ENCODE results near the gene RAD51B. TPM values are rescaled to one million over a fixed set of nuclear protein-coding genes. Genes with fewer than 3 reads are reported as not detected.

Gene RAD51B
- total RNA-seq, 1 experiment from 2014 or later, result 16.7 TPM

GRCh38 chr14:68308726-68309520 lies 489.3 kb downstream of the RAD51B start:
- no peaks in the 10 kb centered on the region for H3K9me3 Mint-ChIP-seq
- no peaks in the 10 kb centered on the region for H3K79me1 ChIP-seq (ENCODE audit: insufficient read depth, low read depth, low read length, poor library complexity, severe bottlenecking)
- no peak for TF ChIP-seq CTCF (conservative IDR thresholded peaks at IDR 0.05)
- no peak overlapping the region for H3K9ac ChIP-seq (ENCODE audit: extremely low read depth, insufficient read length, low read length)
- WGBS (ENCODE audit: extremely low coverage, insufficient read length, low lambda C conversion rate), result no CpG with 5 or more reads among the region's 6 CpGs
- no peak overlapping the region for H2BK15ac ChIP-seq (ENCODE audit: low read depth, low read length)
- no peaks in the 10 kb centered on the region for H3K79me2 ChIP-seq (ENCODE audit: insufficient read depth, low read length)
- H3K23ac ChIP-seq (ENCODE audit: insufficient read length, low read depth, low read length), result no peak overlapping the region
- H3K36me3 Mint-ChIP-seq (ENCODE audit: insufficient read depth in 1 of 3, low read depth in 3 of 3), result no peaks in the 10 kb centered on the region
- H3K18ac ChIP-seq (ENCODE audit: insufficient read length, low read depth, low read length), result no peak overlapping the region
- H4K91ac ChIP-seq (ENCODE audit: insufficient read length, low read depth, low read length), result no peak overlapping the region
- no peak overlapping the region for H3K14ac ChIP-seq (ENCODE audit: insufficient read depth, low read length)
- no peak overlapping the region for H2BK5ac ChIP-seq (ENCODE audit: insufficient read length, low read length)
- no peak overlapping the region for H2BK120ac ChIP-seq (ENCODE audit: low read depth, low read length, poor library complexity, severe bottlenecking)
- H4K8ac ChIP-seq (replicated peaks; ENCODE audit: insufficient read length, low read depth, low read length), result no peak overlapping the region
- H2AK5ac ChIP-seq (ENCODE audit: insufficient read length, low read length), result no peak overlapping the region
- no peak overlapping the region for H4K5ac ChIP-seq (ENCODE audit: insufficient read length, low read depth, low read length)
- H2BK12ac ChIP-seq (ENCODE audit: insufficient read length, low read depth, low read length), result no peak overlapping the region
- H3K4me1 Mint-ChIP-seq, result peaks cover 25 to 29% of the 10 kb centered on the region in 2 experiments
- no peak overlapping the region for H3K4me2 ChIP-seq (ENCODE audit: insufficient read depth, insufficient read length, low read length)
- H2AFZ ChIP-seq (ENCODE audit: low read length), result no peak overlapping the region
- no peaks in the 10 kb centered on the region for H4K20me1 ChIP-seq (ENCODE audit: control insufficient read depth, insufficient read depth, insufficient read length)
- H3K27ac Mint-ChIP-seq, result no peak overlapping the region
- H3K27me3 ChIP-seq (ENCODE audit: insufficient read depth, low read length), result no peaks in the 10 kb centered on the region; the same call in 1 of the 2 replicates
- H3K23me2 ChIP-seq (ENCODE audit: insufficient read length, low read depth, low read length, poor library complexity, severe bottlenecking), result no peaks in the 10 kb centered on the region
- H3K4me3 Mint-ChIP-seq, result no peak overlapping the region
- H2BK20ac ChIP-seq (ENCODE audit: low read depth, low read length, poor library complexity, severe bottlenecking), result no peak overlapping the region
- H3K9me3 ChIP-seq (ENCODE audit: control insufficient read depth, low read depth, low read length), result no peaks in the 10 kb centered on the region
- no peak overlapping the region for H3K4ac ChIP-seq (ENCODE audit: low read depth, low read length)
- no peaks in the 10 kb centered on the region for H3K27me3 Mint-ChIP-seq (ENCODE audit: low read depth)
- no peak overlapping the region for H3T11ph ChIP-seq (ENCODE audit: low read length)
- H3K4me1 ChIP-seq (ENCODE audit: insufficient read depth, low read length), result peaks cover 4% of the 10 kb centered on the region; the same call in 1 of the 2 replicates
- H3K56ac ChIP-seq (ENCODE audit: insufficient read length, low read depth, low read length), result no peak overlapping the region
- no peak for DNase-seq
- no peak overlapping the region for H3K27ac ChIP-seq (ENCODE audit: insufficient read length, low read depth, low read length)
